ENCODE results near the gene HOATZ.

Gene HOATZ

DNA sequence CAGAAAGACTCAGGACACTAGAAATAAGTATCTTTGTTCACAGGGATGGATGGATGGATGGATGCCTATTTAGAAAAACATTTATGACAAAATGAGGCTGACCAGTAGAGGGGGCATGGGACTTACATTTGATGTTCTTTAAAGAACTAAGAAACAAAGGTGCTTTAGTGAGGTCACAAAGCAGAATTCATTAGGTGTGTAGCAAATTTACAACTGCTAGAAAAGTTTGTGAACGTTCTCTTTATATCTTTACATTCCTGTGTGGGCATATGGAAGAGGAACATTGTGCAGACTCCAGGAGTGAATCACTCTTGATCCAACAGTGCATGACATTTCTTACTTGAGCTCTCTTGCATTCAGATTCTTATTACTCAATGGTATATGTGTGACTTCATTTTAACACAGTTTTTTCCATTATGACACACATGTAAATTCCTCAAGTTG, 71.8 kb downstream of the HOATZ start:
- Histone ChIP-seq H3K36me3 (ENCODE audit: control insufficient read depth in 1 of 2, insufficient read depth in 2 of 2, low read length in 2 of 2) (no peaks in the 10 kb centered on the region), H3K27me3 (ENCODE audit: control insufficient read depth in 1 of 2, insufficient read depth in 2 of 2, low read length in 2 of 2) (no peaks in the 10 kb centered on the region), H3K9ac (ENCODE audit: low read depth in 1 of 2, low read length in 2 of 2) (no peak overlapping the region), H3K4me3 (ENCODE audit: low read depth in 1 of 2, low read length in 2 of 2) (no peak overlapping the region), H3K9me3 (ENCODE audit: control insufficient read depth in 1 of 2, low read length in 2 of 2) (no peaks in the 10 kb centered on the region), H3K4me1 (ENCODE audit: control insufficient read depth in 1 of 2, insufficient read depth in 2 of 2, low read length in 2 of 2) (peaks cover 0 to 6% of the 10 kb centered on the region in 2 donors), H3K27ac (ENCODE audit: low read depth, low read length) (no peak overlapping the region)
